ENCODE measurements around the gene C2CD4B.

The C2CD4B gene

GRCh38 chr15:62136911-62137865 is 27.9 kb downstream of the C2CD4B start:
- ChIA-PET CTCF (no interaction called here), POLR2A (no interaction called here)
- DNase-seq (ENCODE audit: low read depth, low spot score): no peak
- no peak for TF ChIP-seq CTCF (IDR thresholded peaks at IDR 0.05; ENCODE audit: insufficient read depth, low read length, missing control alignments)
- no peak overlapping the region for H3K4me3 ChIP-seq (ENCODE audit: low read depth, low read length)

- no peak overlapping the region for H3K4me3 ChIP-seq (ENCODE audit: low read depth, low read length)
- ChIA-PET CTCF (no interaction called here), POLR2A (no interaction called here)
- DNase-seq (ENCODE audit: low read depth, low spot score): no peak
- TF ChIP-seq CTCF (IDR thresholded peaks at IDR 0.05; ENCODE audit: insufficient read depth, low read length, missing control alignments): no peak
Observed at GRCh38 chr15:62135532-62136134, 29.5 kb downstream of the C2CD4B start.

- ChIA-PET CTCF (interaction anchor here (1.1 kb wide), 1 partner anchor 8 kb away, joined by 3 read pairs; no protein-coding TSS in a partner anchor), POLR2A (no interaction called here)
- H3K4me3 ChIP-seq (ENCODE audit: low read depth, low read length): no peak overlapping the region
- TF ChIP-seq CTCF (IDR thresholded peaks at IDR 0.05; ENCODE audit: insufficient read depth, low read length, missing control alignments): no peak
- no peak for DNase-seq (ENCODE audit: low read depth, low spot score)
Observed at GRCh38 chr15:62133141-62133540, 31.9 kb downstream of the C2CD4B start.

GRCh38 chr15:62128916-62129315 is 36.2 kb downstream of the C2CD4B start:
- POLR2A ChIA-PET: no interaction called here
- CTCF ChIA-PET: no interaction called here
- DNase-seq (ENCODE audit: low read depth, low spot score): no peak
- TF ChIP-seq CTCF (IDR thresholded peaks at IDR 0.05; ENCODE audit: insufficient read depth, low read length, missing control alignments): no peak
- no peak overlapping the region for H3K4me3 ChIP-seq (ENCODE audit: low read depth, low read length)

GRCh38 chr15:62126364-62126763 is 38.7 kb downstream of the C2CD4B start:
- no peak for TF ChIP-seq CTCF (IDR thresholded peaks at IDR 0.05; ENCODE audit: insufficient read depth, low read length, missing control alignments)
- no peak overlapping the region for H3K4me3 ChIP-seq (ENCODE audit: low read depth, low read length)
- POLR2A ChIA-PET: no interaction called here
- no peak for DNase-seq (ENCODE audit: low read depth, low spot score)
- CTCF ChIA-PET: interaction anchor here (1.0 to 2.5 kb wide), 14 partner anchors 8 to 254 kb away, joined by 3 to 16 read pairs (median 5); partner anchors contain the start of gene VPS13C

- peak; percentile 45 for TF ChIP-seq CTCF (IDR thresholded peaks at IDR 0.05; ENCODE audit: insufficient read depth, low read length, missing control alignments)
- DNase-seq (ENCODE audit: low read depth, low spot score): no peak
Observed at GRCh38 chr15:62125773-62126172, 39.3 kb downstream of the C2CD4B start.

More at GRCh38 chr15:62125773-62126172, 39.3 kb downstream of the C2CD4B start:
- POLR2A ChIA-PET: no interaction called here
- no peak overlapping the region for H3K4me3 ChIP-seq (ENCODE audit: low read depth, low read length)
- CTCF ChIA-PET: interaction anchor here (0.6 to 2.5 kb wide), 18 partner anchors 9 to 987 kb away, joined by 3 to 16 read pairs (median 4); partner anchors contain the start of gene VPS13C

Measured in AG04449 (cell line).